ENCODE results near the gene ALPL.

GRCh38 chr1:21598904-21599303, 89.7 kb downstream of the ALPL start:
- TF ChIP-seq CTCF (IDR thresholded peaks at IDR 0.05), result no peak
- no peak for TF ChIP-seq POLR2AphosphoS5 (IDR thresholded peaks at IDR 0.05)
